H9 (cell line): ENCODE results near the gene STK24. TPM values are rescaled to one million over a fixed set of nuclear protein-coding genes. Genes with fewer than 3 reads are reported as not detected.

ENCODE experiments used
- DNase-seq: peaks from one replicate; pipeline ENCODE4 v3.0.0-alpha.2; 2017
- H2AFZ ChIP-seq: one replicate; pipeline ENCODE4 v1.6.1; 2013; ENCODE audit warnings: mild to moderate bottlenecking, low read length, control low read depth, moderate library complexity
- H2AK5ac ChIP-seq: 2 replicates; pipeline ENCODE4 v1.6.1; 2013; ENCODE audit warnings: low read length, control low read depth, mixed read lengths; ENCODE audit not compliant: insufficient read length
- H2BK120ac ChIP-seq: one replicate; pipeline ENCODE4 v1.6.1; 2013; ENCODE audit warnings: low read depth, mild to moderate bottlenecking, low read length, control low read depth, inconsistent platforms; ENCODE audit not compliant: poor library complexity, severe bottlenecking
- H2BK12ac ChIP-seq: 2 replicates; pipeline ENCODE4 v1.6.1; 2013; ENCODE audit warnings: low read length, control low read depth, mixed read lengths, low read depth; ENCODE audit not compliant: insufficient read length
- H2BK15ac ChIP-seq: 2 replicates; pipeline ENCODE4 v1.6.1; 2013; ENCODE audit warnings: low read depth, low read length, control low read depth
- H2BK20ac ChIP-seq: one replicate; pipeline ENCODE4 v1.6.1; 2013; ENCODE audit warnings: low read depth, mild to moderate bottlenecking, low read length, control low read depth, inconsistent platforms; ENCODE audit not compliant: poor library complexity, severe bottlenecking
- H2BK5ac ChIP-seq: 2 replicates; pipeline ENCODE4 v1.6.1; 2013; ENCODE audit warnings: low read length, control low read depth, mixed read lengths; ENCODE audit not compliant: insufficient read length
- H3K14ac ChIP-seq: 2 replicates; pipeline ENCODE4 v1.6.1; 2013; ENCODE audit warnings: low read length, control low read depth; ENCODE audit not compliant: insufficient read depth
- H3K18ac ChIP-seq: 2 replicates; pipeline ENCODE4 v1.6.1; 2013; ENCODE audit warnings: low read depth, mild to moderate bottlenecking, mixed read lengths, low read length, control low read depth; ENCODE audit not compliant: insufficient read length
- H3K23ac ChIP-seq: 2 replicates; pipeline ENCODE4 v1.6.1; 2013; ENCODE audit warnings: low read length, control low read depth, mixed read lengths, low read depth; ENCODE audit not compliant: insufficient read length
- H3K23me2 ChIP-seq: 2 replicates; pipeline ENCODE4 v1.6.1; 2013; ENCODE audit warnings: low read depth, mild to moderate bottlenecking, mixed read lengths, low read length, control low read depth; ENCODE audit not compliant: insufficient read length, poor library complexity, severe bottlenecking
- H3K27ac ChIP-seq: 2 replicates; pipeline ENCODE4 v1.5.1; 2013; ENCODE audit warnings: low read length, control low read depth, mixed read lengths, low read depth; ENCODE audit not compliant: insufficient read length
- H3K27me3 ChIP-seq: 2 replicates; pipeline ENCODE4 v1.6.1; 2013; ENCODE audit warnings: low read length, control low read depth, inconsistent platforms; ENCODE audit not compliant: insufficient read depth
- H3K4ac ChIP-seq: 2 replicates; pipeline ENCODE4 v1.6.1; 2013; ENCODE audit warnings: low read depth, mild to moderate bottlenecking, control low read depth, inconsistent platforms, low read length, moderate library complexity
- H3K4me1 ChIP-seq: 2 replicates; pipeline ENCODE4 v1.6.1; 2013; ENCODE audit warnings: low read length, control low read depth, inconsistent platforms; ENCODE audit not compliant: insufficient read depth
- H3K4me2 ChIP-seq: 2 replicates; pipeline ENCODE4 v1.6.1; 2013; ENCODE audit warnings: low read length, control low read depth, mixed read lengths; ENCODE audit not compliant: insufficient read length, insufficient read depth
- H3K56ac ChIP-seq: 2 replicates; pipeline ENCODE4 v1.6.1; 2013; ENCODE audit warnings: low read depth, mild to moderate bottlenecking, mixed read lengths, low read length, control low read depth; ENCODE audit not compliant: insufficient read length
- H3K79me1 ChIP-seq: 2 replicates; pipeline ENCODE4 v1.6.1; 2013; ENCODE audit warnings: low read depth, mild to moderate bottlenecking, moderate library complexity, low read length, control low read depth, inconsistent platforms; ENCODE audit not compliant: insufficient read depth, poor library complexity, severe bottlenecking
- H3K79me2 ChIP-seq: 2 replicates; pipeline ENCODE4 v1.6.1; 2013; ENCODE audit warnings: low read length, control low read depth, inconsistent platforms; ENCODE audit not compliant: insufficient read depth
- H3K9ac ChIP-seq: 2 replicates; pipeline ENCODE4 v1.6.1; 2013; ENCODE audit warnings: low read length, control low read depth, mixed read lengths; ENCODE audit not compliant: insufficient read length; ENCODE audit errors: extremely low read depth
- H3K9me3 ChIP-seq: one replicate; pipeline ENCODE4 v1.6.1; 2013; ENCODE audit warnings: low read depth, low read length, inconsistent platforms; ENCODE audit not compliant: control insufficient read depth
- H3T11ph ChIP-seq: one replicate; pipeline ENCODE4 v1.6.1; 2013; ENCODE audit warnings: mild to moderate bottlenecking, low read length, control low read depth, inconsistent platforms
- H4K20me1 ChIP-seq: one replicate; pipeline ENCODE4 v1.6.1; 2013; ENCODE audit not compliant: control insufficient read depth, insufficient read length, insufficient read depth
- H4K5ac ChIP-seq: 2 replicates; pipeline ENCODE4 v1.6.1; 2013; ENCODE audit warnings: low read depth, mild to moderate bottlenecking, mixed read lengths, low read length, control low read depth; ENCODE audit not compliant: insufficient read length
- H4K8ac ChIP-seq: replicated peaks from 2 replicates; pipeline ENCODE4 v1.6.1; 2013; ENCODE audit warnings: low read length, control low read depth, mixed read lengths, low read depth; ENCODE audit not compliant: insufficient read length
- H4K91ac ChIP-seq: 2 replicates; pipeline ENCODE4 v1.6.1; 2013; ENCODE audit warnings: low read depth, mild to moderate bottlenecking, moderate library complexity, mixed read lengths, low read length, control low read depth; ENCODE audit not compliant: insufficient read length
- H3K27ac Mint-ChIP-seq, 3 experiments: 2 replicates in 2 of 3; 3 replicates in 1 of 3; pipeline ENCODE4 v1.8.0; 2020 to 2021; ENCODE audit warnings: mixed read lengths in 3 of 3, mild to moderate bottlenecking in 1 of 3, moderate library complexity in 1 of 3
- H3K27me3 Mint-ChIP-seq: 2 replicates; pipeline ENCODE4 v1.8.0; 2021; ENCODE audit warnings: low read depth, mild to moderate bottlenecking, moderate library complexity, mixed read lengths
- H3K36me3 Mint-ChIP-seq, 3 experiments: 2 replicates in 2 of 3; 3 replicates in 1 of 3; pipeline ENCODE4 v1.8.0; 2020 to 2021; ENCODE audit warnings: low read depth in 3 of 3, mixed read lengths in 3 of 3; ENCODE audit not compliant: insufficient read depth in 1 of 3
- H3K4me1 Mint-ChIP-seq, 2 experiments: 2 replicates each; pipeline ENCODE4 v1.8.0; 2020; ENCODE audit warnings: mixed read lengths in 2 of 2
- H3K4me3 Mint-ChIP-seq, 2 experiments: 2 replicates in 1 of 2; 3 replicates in 1 of 2; pipeline ENCODE4 v1.8.0; 2020 to 2021; ENCODE audit warnings: mild to moderate bottlenecking in 2 of 2, mixed read lengths in 2 of 2, moderate library complexity in 1 of 2
- H3K9me3 Mint-ChIP-seq, 2 experiments: 2 replicates in 1 of 2; 3 replicates in 1 of 2; pipeline ENCODE4 v1.8.0; 2020; ENCODE audit warnings: mild to moderate bottlenecking in 2 of 2, mixed read lengths in 2 of 2, moderate library complexity in 1 of 2
- WGBS: extraction: QIAGEN DNeasy Blood & Tissue Kit; methylation state at CpG from one replicate; pipeline ENCODE4 v1.1.7; 2013; ENCODE audit warnings: missing lambda C conversion rate, low lambda C conversion rate, mixed read lengths; ENCODE audit not compliant: insufficient read length; ENCODE audit errors: extremely low coverage; 5-methylcytosine and 5-hydroxymethylcytosine counted together
- total RNA-seq: library from RNA; stranded (reverse); gene quantifications from 2 replicates; pipeline ENCODE4 v1.2.1, GENCODE V29; 2021
- TF ChIP-seq, protein P1 (sequence below): fragments of 200-600 bp; sonication (generic); conservative IDR thresholded peaks from 3 replicates; pipeline ENCODE4 v1.8.0; 2021; ENCODE audit warnings: antibody characterized with exemption, mild to moderate bottlenecking

STK24 gene
- total RNA-seq, 1 experiment from 2014 or later: 134 TPM

DNA sequence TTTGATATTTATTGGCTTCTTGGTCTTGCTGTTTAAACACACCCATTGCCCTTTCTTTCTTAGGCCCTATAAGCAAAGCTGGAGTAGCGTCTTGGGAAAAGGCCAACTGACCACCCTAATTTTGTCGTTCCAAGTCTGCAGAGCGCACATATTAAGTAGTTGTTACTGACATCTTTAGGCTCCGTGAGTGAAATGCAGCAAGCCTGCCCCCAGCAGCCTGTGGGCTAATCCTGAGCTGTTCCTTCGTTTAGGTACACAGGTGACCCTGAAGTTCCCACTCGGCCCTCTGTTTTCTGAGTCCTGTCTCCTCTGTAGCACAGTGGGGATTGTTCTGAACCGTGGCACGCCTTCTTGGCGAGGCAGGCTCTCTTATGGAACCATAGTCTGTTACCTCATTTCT, 170.5 kb downstream of the STK24 start:
- Histone ChIP-seq H2BK120ac (no peak overlapping the region), H3K18ac (no peak overlapping the region), H3K9me3 (no peaks in the 10 kb centered on the region), H3T11ph (no peak overlapping the region), H3K14ac (no peak overlapping the region), H4K20me1 (no peaks in the 10 kb centered on the region), H3K23me2 (no peaks in the 10 kb centered on the region), H2BK15ac (no peak overlapping the region), H3K79me1 (no peaks in the 10 kb centered on the region), H4K91ac (no peak overlapping the region), H3K27ac (no peak overlapping the region), H3K9ac (no peak overlapping the region), H4K5ac (no peak overlapping the region), H2BK5ac (no peak overlapping the region), H3K27me3 (no peaks in the 10 kb centered on the region), H2BK12ac (no peak overlapping the region), H3K23ac (no peak overlapping the region), H3K56ac (no peak overlapping the region), H2AK5ac (no peak overlapping the region), H2BK20ac (no peak overlapping the region), H3K4me1 (no peaks in the 10 kb centered on the region), H3K4me2 (no peak overlapping the region), H4K8ac (no peak overlapping the region), H2AFZ (no peak overlapping the region), H3K79me2 (no peaks in the 10 kb centered on the region), H3K4ac (no peak overlapping the region)
- WGBS: no CpG with 5 or more reads among the region's 9 CpGs
- no peak for DNase-seq
- Mint-ChIP-seq H3K9me3 (no peaks in the 10 kb centered on the region), H3K36me3 (peaks cover 4 to 25% (median 21%) of the 10 kb centered on the region in 3 experiments; a peak in 6 of 7 replicates), H3K27me3 (no peaks in the 10 kb centered on the region; the same call in 1 of the 2 replicates), H3K4me3 (no peak overlapping the region), H3K4me1 (peaks cover 11% of the 10 kb centered on the region in 2 experiments), H3K27ac (peak overlapping the region in 1 of 3 experiments; percentile 61; a peak in 1 of 7 replicates)
- TF ChIP-seq, protein P1, sequence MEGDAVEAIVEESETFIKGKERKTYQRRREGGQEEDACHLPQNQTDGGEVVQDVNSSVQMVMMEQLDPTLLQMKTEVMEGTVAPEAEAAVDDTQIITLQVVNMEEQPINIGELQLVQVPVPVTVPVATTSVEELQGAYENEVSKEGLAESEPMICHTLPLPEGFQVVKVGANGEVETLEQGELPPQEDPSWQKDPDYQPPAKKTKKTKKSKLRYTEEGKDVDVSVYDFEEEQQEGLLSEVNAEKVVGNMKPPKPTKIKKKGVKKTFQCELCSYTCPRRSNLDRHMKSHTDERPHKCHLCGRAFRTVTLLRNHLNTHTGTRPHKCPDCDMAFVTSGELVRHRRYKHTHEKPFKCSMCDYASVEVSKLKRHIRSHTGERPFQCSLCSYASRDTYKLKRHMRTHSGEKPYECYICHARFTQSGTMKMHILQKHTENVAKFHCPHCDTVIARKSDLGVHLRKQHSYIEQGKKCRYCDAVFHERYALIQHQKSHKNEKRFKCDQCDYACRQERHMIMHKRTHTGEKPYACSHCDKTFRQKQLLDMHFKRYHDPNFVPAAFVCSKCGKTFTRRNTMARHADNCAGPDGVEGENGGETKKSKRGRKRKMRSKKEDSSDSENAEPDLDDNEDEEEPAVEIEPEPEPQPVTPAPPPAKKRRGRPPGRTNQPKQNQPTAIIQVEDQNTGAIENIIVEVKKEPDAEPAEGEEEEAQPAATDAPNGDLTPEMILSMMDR: no peak
